Measurements from ENCODE around the gene TBC1D5. TPM values are rescaled to one million over a fixed set of nuclear protein-coding genes. Genes with fewer than 3 reads are reported as not detected.

Gene TBC1D5
- total RNA-seq, 1 donor from 2014 or later, result 75.6 TPM

DNA sequence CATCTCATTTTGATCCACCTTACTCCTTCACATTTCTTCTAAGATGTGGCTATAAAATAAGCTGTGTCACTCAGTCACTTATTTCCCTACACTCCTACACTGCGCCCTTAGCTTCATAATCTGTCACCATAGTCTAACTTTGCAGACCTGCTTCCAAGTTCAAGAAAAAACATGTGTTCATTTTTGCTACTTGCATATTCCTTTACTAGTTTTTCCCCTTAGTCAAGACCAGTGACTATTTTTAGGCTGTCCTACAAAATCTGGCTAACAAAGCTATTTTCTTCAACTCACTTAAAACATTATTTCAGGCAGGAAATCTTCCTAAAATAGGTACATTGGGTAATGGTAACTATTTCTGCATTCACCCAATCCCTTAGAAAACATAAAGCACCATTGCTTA is 272.5 kb downstream of the TBC1D5 start:
- H3K9me3 ChIP-seq, result no peaks in the 10 kb centered on the region
- no peak for ATAC-seq
- H3K27ac ChIP-seq, result no peak overlapping the region
- no peaks in the 10 kb centered on the region for H3K36me3 ChIP-seq
- H3K4me1 ChIP-seq, result no peaks in the 10 kb centered on the region
- no peak for DNase-seq
- TF ChIP-seq, protein P1, sequence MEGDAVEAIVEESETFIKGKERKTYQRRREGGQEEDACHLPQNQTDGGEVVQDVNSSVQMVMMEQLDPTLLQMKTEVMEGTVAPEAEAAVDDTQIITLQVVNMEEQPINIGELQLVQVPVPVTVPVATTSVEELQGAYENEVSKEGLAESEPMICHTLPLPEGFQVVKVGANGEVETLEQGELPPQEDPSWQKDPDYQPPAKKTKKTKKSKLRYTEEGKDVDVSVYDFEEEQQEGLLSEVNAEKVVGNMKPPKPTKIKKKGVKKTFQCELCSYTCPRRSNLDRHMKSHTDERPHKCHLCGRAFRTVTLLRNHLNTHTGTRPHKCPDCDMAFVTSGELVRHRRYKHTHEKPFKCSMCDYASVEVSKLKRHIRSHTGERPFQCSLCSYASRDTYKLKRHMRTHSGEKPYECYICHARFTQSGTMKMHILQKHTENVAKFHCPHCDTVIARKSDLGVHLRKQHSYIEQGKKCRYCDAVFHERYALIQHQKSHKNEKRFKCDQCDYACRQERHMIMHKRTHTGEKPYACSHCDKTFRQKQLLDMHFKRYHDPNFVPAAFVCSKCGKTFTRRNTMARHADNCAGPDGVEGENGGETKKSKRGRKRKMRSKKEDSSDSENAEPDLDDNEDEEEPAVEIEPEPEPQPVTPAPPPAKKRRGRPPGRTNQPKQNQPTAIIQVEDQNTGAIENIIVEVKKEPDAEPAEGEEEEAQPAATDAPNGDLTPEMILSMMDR (IDR thresholded peaks at IDR 0.05), result no peak
- H3K27me3 ChIP-seq (ENCODE audit: low read depth), result no peaks in the 10 kb centered on the region
- no peak overlapping the region for H3K4me3 ChIP-seq
- intact Hi-C loops (cut with DNase I), result no loop called here

- TF ChIP-seq, protein P1 (IDR thresholded peaks at IDR 0.05), result no peak
- Histone ChIP-seq H3K4me3 (no peak overlapping the region), H3K9me3 (no peaks in the 10 kb centered on the region), H3K36me3 (no peaks in the 10 kb centered on the region), H3K4me1 (no peaks in the 10 kb centered on the region), H3K27me3 (ENCODE audit: low read depth) (no peaks in the 10 kb centered on the region), H3K27ac (no peak overlapping the region)
- intact Hi-C loops (cut with DNase I), result no loop called here
- no peak for ATAC-seq
- no peak for DNase-seq
These were observed 272.9 kb downstream of the TBC1D5 start for GRCh38 chr3:17469520-17469919.

- no peaks in the 10 kb centered on the region for H3K9me3 ChIP-seq
- no peak overlapping the region for H3K27ac ChIP-seq
- ATAC-seq (no peak), DNase-seq (no peak)
- H3K36me3 ChIP-seq, result no peaks in the 10 kb centered on the region
- no peaks in the 10 kb centered on the region for H3K27me3 ChIP-seq (ENCODE audit: low read depth)
- no peak overlapping the region for H3K4me3 ChIP-seq
- TF ChIP-seq, protein P1 (IDR thresholded peaks at IDR 0.05), result no peak
- intact Hi-C loops (cut with DNase I), result no loop called here
- no peaks in the 10 kb centered on the region for H3K4me1 ChIP-seq
These were observed 276.4 kb downstream of the TBC1D5 start for GRCh38 chr3:17466028-17466427.

DNA sequence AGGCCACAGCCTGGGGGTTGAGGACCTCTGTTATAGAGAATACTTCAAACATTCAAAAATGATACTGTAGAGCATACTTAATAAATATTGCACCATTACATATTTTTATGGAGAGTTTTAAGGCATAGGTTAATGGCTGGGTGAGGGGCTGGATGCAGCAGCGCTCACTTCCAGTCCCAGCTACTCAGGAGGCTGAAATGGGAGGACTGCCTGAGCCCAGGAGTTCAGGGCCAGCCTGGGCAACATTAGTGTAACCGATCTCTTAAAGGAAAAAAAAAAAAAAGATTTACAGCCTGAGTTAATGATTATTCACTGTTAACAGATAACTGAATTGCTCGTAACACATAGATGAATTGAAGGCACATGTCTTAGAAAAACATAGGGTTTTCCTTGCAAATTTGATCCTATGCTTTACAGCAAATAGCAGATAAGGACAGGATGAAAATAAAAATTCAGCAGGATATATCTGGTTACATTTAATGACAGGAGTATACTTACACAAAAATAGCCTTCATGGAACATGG is 282.9 kb downstream of the TBC1D5 start:
- no peak overlapping the region for H3K4me3 ChIP-seq
- H3K27ac ChIP-seq, result no peak overlapping the region
- DNase-seq, result no peak
- H3K36me3 ChIP-seq, result peaks cover 3% of the 10 kb centered on the region
- H3K27me3 ChIP-seq (ENCODE audit: low read depth), result no peaks in the 10 kb centered on the region
- TF ChIP-seq, protein P1 (IDR thresholded peaks at IDR 0.05), result no peak
- intact Hi-C loops (cut with DNase I), result no loop called here
- ATAC-seq, result no peak
- no peaks in the 10 kb centered on the region for H3K9me3 ChIP-seq
- no peaks in the 10 kb centered on the region for H3K4me1 ChIP-seq

- ATAC-seq (no peak), DNase-seq (no peak)
- intact Hi-C loops (cut with DNase I), result no loop called here
- H3K4me3 ChIP-seq, result no peak overlapping the region
- no peaks in the 10 kb centered on the region for H3K9me3 ChIP-seq
- TF ChIP-seq, protein P1 (IDR thresholded peaks at IDR 0.05), result no peak
- no peaks in the 10 kb centered on the region for H3K4me1 ChIP-seq
- peaks cover 3% of the 10 kb centered on the region for H3K36me3 ChIP-seq
- no peak overlapping the region for H3K27ac ChIP-seq
- H3K27me3 ChIP-seq (ENCODE audit: low read depth), result no peaks in the 10 kb centered on the region
These were observed 285.8 kb downstream of the TBC1D5 start for GRCh38 chr3:17456650-17457049.

DNA sequence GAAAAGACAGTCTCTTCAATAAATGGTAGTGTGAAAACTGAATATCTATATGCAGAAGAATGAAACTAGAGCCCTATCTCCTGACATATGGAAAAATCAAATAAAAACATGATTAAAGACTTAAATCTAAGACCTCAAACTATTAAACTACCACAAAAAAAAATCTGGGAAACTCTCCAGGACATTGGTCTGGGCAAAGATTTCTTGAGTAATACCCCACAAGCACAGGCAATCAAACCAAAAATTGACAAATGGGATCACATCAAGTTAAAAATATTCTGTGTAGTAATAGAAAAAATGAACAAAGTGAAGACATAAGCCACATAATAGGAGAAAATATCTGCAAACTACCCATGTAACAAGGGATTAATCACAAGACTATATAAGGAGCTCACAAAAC is 286.4 kb downstream of the TBC1D5 start:
- H3K9me3 ChIP-seq, result no peaks in the 10 kb centered on the region
- intact Hi-C loops (cut with DNase I), result no loop called here
- ATAC-seq (no peak), DNase-seq (no peak)
- no peak overlapping the region for H3K27ac ChIP-seq
- peaks cover 3% of the 10 kb centered on the region for H3K36me3 ChIP-seq
- no peaks in the 10 kb centered on the region for H3K27me3 ChIP-seq (ENCODE audit: low read depth)
- TF ChIP-seq, protein P1 (IDR thresholded peaks at IDR 0.05), result no peak
- H3K4me3 ChIP-seq, result no peak overlapping the region
- H3K4me1 ChIP-seq, result no peaks in the 10 kb centered on the region
